GM19238 (cell line): ENCODE measurements around the gene SYS1.
A peak's percentile ranks its signal among the peaks of the same experiment; 100 is the strongest.

ENCODE experiments used
- DNase-seq: peaks from one replicate; pipeline ENCODE4 v3.0.0; 2011; ENCODE audit warnings: low spot score; ENCODE audit not compliant: insufficient read length

Gene SYS1

GRCh38 chr20:45355209-45356084 lies 7.5 kb upstream of the SYS1 start:
- no peak for DNase-seq

GRCh38 chr20:45358282-45359068 lies 4.5 kb upstream of the SYS1 start:
- no peak for DNase-seq

- no peak for DNase-seq
Measured at GRCh38 chr20:45359069-45359405, 3.9 kb upstream of the SYS1 start.

GRCh38 chr20:45359406-45360148 lies 3.4 kb upstream of the SYS1 start:
- DNase-seq, result no peak

GRCh38 chr20:45361793-45362192 lies 1.2 kb upstream of the SYS1 start:
- no peak for DNase-seq

- DNase-seq, result no peak
Measured at GRCh38 chr20:45363611-45364492, 896 bp downstream of the SYS1 start.

GRCh38 chr20:45365444-45365970 lies 2.6 kb downstream of the SYS1 start:
- DNase-seq, result no peak

- DNase-seq, result no peak
Measured at GRCh38 chr20:45366192-45366591, 3.2 kb downstream of the SYS1 start.

GRCh38 chr20:45366631-45367030 lies 3.7 kb downstream of the SYS1 start:
- DNase-seq, result no peak

- DNase-seq, result no peak
Measured at GRCh38 chr20:45367126-45367525, 4.2 kb downstream of the SYS1 start.

- DNase-seq, result peak; percentile 66
Measured at GRCh38 chr20:45368221-45368980, 5.4 kb downstream of the SYS1 start.

GRCh38 chr20:45370571-45371160 lies 7.7 kb downstream of the SYS1 start:
- DNase-seq, result no peak

- no peak for DNase-seq
Measured at GRCh38 chr20:45372241-45372640, 9.3 kb downstream of the SYS1 start.

GRCh38 chr20:45372646-45373352 lies 9.8 kb downstream of the SYS1 start:
- DNase-seq, result no peak

- DNase-seq, result peak; percentile 72
Measured at GRCh38 chr20:45373353-45374100, 10.6 kb downstream of the SYS1 start.

GRCh38 chr20:45374101-45374467 lies 11.1 kb downstream of the SYS1 start:
- no peak for DNase-seq

- no peak for DNase-seq
Measured at GRCh38 chr20:45374966-45375365, 12.0 kb downstream of the SYS1 start.

GRCh38 chr20:45377269-45377668 lies 14.3 kb downstream of the SYS1 start:
- DNase-seq, result no peak
